ENCODE data around the gene LIMCH1. TPM values are rescaled to one million over a fixed set of nuclear protein-coding genes. Genes with fewer than 3 reads are reported as not detected.

Gene LIMCH1
- total RNA-seq, 6 experiments from 2014 or later = 14.4 to 236 (median 205) TPM

DNA sequence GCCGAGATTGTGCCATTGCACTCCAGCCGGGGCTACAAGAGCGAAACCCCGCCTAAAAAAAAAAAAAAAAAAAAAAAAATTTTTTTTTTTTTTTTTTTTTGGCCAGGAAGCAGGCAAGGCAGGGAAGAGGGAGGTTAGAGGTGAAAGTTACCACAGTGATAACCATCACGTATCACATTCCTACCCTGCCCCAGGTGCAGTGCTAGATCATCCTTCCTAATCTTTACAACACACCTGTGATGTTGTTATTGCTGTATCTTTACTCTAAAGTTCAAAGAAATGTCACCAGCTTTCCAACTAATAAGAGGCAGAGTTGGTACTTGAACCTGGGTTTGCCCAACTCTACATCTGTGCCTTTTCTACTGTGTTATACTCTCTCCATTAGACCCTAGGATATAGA lies 7.2 kb upstream of the LIMCH1 start:
- Mint-ChIP-seq H3K27ac (peak overlapping the region; percentile 62; the same call in 1 of the 2 replicates), H3K27me3 (ENCODE audit: insufficient read depth) (no peaks in the 10 kb centered on the region; the same call in none of the 2 replicates), H3K36me3 (ENCODE audit: low read depth) (peaks cover 7% of the 10 kb centered on the region; the same call in 1 of the 2 replicates), H3K9me3 (no peaks in the 10 kb centered on the region), H3K4me1 (ENCODE audit: low read depth) (peaks cover 87% of the 10 kb centered on the region; the same call in 1 of the 2 replicates), H3K4me3 (no peak overlapping the region)
- no peak for DNase-seq
- TF ChIP-seq, protein P1, sequence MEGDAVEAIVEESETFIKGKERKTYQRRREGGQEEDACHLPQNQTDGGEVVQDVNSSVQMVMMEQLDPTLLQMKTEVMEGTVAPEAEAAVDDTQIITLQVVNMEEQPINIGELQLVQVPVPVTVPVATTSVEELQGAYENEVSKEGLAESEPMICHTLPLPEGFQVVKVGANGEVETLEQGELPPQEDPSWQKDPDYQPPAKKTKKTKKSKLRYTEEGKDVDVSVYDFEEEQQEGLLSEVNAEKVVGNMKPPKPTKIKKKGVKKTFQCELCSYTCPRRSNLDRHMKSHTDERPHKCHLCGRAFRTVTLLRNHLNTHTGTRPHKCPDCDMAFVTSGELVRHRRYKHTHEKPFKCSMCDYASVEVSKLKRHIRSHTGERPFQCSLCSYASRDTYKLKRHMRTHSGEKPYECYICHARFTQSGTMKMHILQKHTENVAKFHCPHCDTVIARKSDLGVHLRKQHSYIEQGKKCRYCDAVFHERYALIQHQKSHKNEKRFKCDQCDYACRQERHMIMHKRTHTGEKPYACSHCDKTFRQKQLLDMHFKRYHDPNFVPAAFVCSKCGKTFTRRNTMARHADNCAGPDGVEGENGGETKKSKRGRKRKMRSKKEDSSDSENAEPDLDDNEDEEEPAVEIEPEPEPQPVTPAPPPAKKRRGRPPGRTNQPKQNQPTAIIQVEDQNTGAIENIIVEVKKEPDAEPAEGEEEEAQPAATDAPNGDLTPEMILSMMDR (IDR thresholded peaks at IDR 0.05) = no peak

DNA sequence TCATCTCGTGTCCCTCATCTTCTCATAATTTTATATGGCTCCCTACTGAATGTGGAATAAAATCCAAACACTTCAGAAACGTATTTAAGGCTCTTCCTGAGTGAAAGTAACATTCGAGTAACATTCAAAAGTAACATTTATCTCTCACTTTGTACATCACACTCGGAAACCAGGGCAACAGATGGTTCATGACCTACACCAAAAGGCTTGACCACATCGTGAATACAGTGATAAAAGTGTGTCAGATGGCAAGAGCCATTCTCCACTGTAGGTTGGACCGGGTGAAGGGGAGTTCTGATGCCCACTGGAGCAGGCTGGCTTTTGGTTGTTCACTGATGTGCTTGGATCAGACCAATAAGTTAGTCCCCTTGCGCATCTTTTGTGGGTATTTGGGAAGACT lies 5.6 kb upstream of the LIMCH1 start:
- no peak for DNase-seq
- TF ChIP-seq, protein P1 (IDR thresholded peaks at IDR 0.05) = no peak
- Mint-ChIP-seq H3K36me3 (ENCODE audit: low read depth) (no peaks in the 10 kb centered on the region), H3K27ac (peak overlapping the region; percentile 62; the same call in 1 of the 2 replicates), H3K9me3 (no peaks in the 10 kb centered on the region), H3K4me3 (no peak overlapping the region; the same call in 1 of the 2 replicates), H3K27me3 (ENCODE audit: insufficient read depth) (no peaks in the 10 kb centered on the region; the same call in none of the 2 replicates), H3K4me1 (ENCODE audit: low read depth) (peaks cover 90% of the 10 kb centered on the region; the same call in 1 of the 2 replicates)

DNA sequence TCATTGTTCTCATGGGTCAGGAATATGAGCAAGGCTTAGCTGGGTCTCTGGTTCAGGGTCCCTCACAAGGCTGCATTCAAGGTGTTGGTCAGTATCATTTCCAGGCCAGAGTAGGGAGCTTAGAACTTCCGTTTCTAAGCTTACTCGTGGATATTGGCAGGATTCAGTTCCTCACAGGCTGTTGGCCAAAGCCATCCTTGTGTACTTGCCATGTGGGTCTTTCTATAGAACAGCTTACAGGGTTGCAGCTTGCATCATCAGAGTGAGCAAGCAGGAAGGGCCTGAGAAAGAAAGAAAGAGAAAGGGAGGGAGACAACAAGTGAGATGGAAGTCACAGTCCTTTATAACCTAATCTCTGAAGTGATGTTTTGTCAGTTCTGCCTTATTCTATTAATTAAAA lies 5.1 kb upstream of the LIMCH1 start:
- no peaks in the 10 kb centered on the region; the same call in none of the 2 replicates for H3K27me3 Mint-ChIP-seq (ENCODE audit: insufficient read depth)
- TF ChIP-seq, protein P1 (IDR thresholded peaks at IDR 0.05) = no peak
- H3K36me3 Mint-ChIP-seq (ENCODE audit: low read depth) = no peaks in the 10 kb centered on the region
- no peaks in the 10 kb centered on the region for H3K9me3 Mint-ChIP-seq
- DNase-seq = no peak
- peak overlapping the region; percentile 62; the same call in 1 of the 2 replicates for H3K27ac Mint-ChIP-seq
- H3K4me1 Mint-ChIP-seq (ENCODE audit: low read depth) = peaks cover 96% of the 10 kb centered on the region; the same call in 1 of the 2 replicates
- H3K4me3 Mint-ChIP-seq = peak overlapping the region; percentile 43; the same call in 1 of the 2 replicates

DNA sequence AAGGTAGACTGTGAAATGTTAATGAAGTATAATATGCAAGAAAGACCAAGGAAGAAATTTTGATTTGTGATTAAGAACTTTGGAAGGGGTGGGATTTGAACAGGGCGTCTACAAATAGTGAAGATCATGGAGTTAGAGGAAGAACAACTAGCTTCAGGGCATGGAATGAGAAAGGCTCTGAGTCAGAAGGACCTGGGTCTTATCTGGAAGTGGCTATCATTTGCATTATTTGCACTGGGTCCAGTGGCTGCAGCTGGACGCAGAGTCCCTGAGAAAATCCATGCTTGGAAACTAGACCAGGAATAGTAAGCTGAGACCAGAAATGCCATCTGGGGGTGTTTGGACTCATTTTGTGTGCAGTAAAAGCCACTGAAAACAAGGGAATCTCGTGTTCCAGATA lies 4.3 kb upstream of the LIMCH1 start:
- Mint-ChIP-seq H3K27ac (peak overlapping the region; percentile 62; the same call in 1 of the 2 replicates), H3K36me3 (ENCODE audit: low read depth) (no peaks in the 10 kb centered on the region)
- TF ChIP-seq, protein P1 (IDR thresholded peaks at IDR 0.05) = no peak

DNA sequence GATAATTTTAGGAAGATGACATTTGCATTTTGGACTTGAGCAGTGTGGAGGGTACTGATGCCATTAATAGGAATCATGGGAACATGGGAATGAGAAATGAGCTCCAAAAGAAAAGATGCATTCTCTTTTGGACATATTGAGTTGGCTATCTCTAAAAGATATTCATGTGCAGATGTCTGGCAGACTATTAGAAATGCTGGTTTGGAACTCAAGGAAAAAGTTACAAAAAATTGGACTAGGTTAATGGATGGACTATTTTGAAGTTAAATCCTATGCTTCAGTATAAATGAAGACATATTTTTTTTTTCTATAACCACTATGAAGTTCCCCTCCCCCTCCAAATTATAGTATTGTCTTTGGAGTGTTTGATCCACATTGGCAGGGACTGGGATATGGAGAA lies 3.6 kb upstream of the LIMCH1 start:
- Mint-ChIP-seq H3K4me3 (no peak overlapping the region), H3K36me3 (ENCODE audit: low read depth) (no peaks in the 10 kb centered on the region), H3K4me1 (ENCODE audit: low read depth) (peaks cover 96% of the 10 kb centered on the region), H3K27ac (no peak overlapping the region), H3K9me3 (no peaks in the 10 kb centered on the region), H3K27me3 (ENCODE audit: insufficient read depth) (no peaks in the 10 kb centered on the region; the same call in none of the 2 replicates)
- DNase-seq = no peak
- TF ChIP-seq, protein P1 (IDR thresholded peaks at IDR 0.05) = no peak

More for the DNA sequence above, 4.3 kb upstream of the LIMCH1 start:
- DNase-seq = no peak
- Mint-ChIP-seq H3K4me3 (no peak overlapping the region; the same call in 1 of the 2 replicates), H3K4me1 (ENCODE audit: low read depth) (peaks cover 96% of the 10 kb centered on the region), H3K9me3 (no peaks in the 10 kb centered on the region), H3K27me3 (ENCODE audit: insufficient read depth) (no peaks in the 10 kb centered on the region; the same call in none of the 2 replicates)
